ENCODE data around the gene DEXI. TPM values are rescaled to one million over a fixed set of nuclear protein-coding genes. Genes with fewer than 3 reads are reported as not detected.

Gene DEXI
- total and polyA plus RNA-seq, 2 of the 13 experiments (the other 11 are each of a cell fraction or from before 2014, with no cell fraction given) = 51.5 to 70.4 TPM

DNA sequence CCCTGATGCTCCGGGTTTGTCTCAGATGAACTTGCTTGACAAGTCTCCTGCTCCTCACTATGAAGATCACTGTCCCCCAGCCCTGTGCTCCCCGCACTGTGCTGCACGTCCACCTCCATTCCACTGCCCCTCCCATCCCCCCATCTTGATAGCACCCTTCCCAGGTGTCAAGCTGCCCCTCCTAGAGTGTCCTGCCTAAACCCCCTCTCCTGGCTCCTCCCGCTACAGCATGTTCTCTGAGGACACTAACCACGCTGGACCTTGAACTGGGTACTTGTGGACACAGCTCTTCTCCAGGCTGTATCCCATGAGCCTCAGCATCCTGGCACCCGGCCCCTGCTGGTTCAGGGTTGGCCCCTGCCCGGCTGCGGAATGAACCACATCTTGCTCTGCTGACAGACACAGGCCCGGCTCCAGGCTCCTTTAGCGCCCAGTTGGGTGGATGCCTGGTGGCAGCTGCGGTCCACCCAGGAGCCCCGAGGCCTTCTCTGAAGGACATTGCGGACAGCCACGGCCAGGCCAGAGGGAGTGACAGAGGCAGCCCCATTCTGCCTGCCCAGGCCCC, 18.5 kb downstream of the DEXI start (continued):
- TF ChIP-seq ZNF337 (CRISPR knock-in tag; IDR thresholded peaks at IDR 0.05; ENCODE audit: borderline replicate concordance, low read depth) (peak; percentile 28; the same call in 1 of the 2 replicates), FOXJ3 (CRISPR knock-in tag; IDR thresholded peaks at IDR 0.05; ENCODE audit: borderline replicate concordance) (no peak), ZBTB7B (CRISPR knock-in tag; IDR thresholded peaks at IDR 0.05) (no peak), MBNL3 (CRISPR knock-in tag; conservative IDR thresholded peaks at IDR 0.05) (no peak), TAF1 (CRISPR knock-in tag; IDR thresholded peaks at IDR 0.05) (no peak), ZNF670 (CRISPR knock-in tag; IDR thresholded peaks at IDR 0.05; ENCODE audit: borderline replicate concordance) (no peak), KLF9 (CRISPR knock-in tag; IDR thresholded peaks at IDR 0.05; ENCODE audit: low read depth) (no peak), ZNF552 (CRISPR knock-in tag; IDR thresholded peaks at IDR 0.05; ENCODE audit: borderline replicate concordance) (no peak), YY1 (IDR thresholded peaks at IDR 0.05; ENCODE audit: insufficient read depth, insufficient replicate concordance, low read depth, low read length) (no peak), KDM6A (CRISPR knock-in tag; IDR thresholded peaks at IDR 0.05; ENCODE audit: low read depth) (peak; percentile 79), MATR3 (CRISPR knock-in tag; IDR thresholded peaks at IDR 0.05) (no peak; the same call in 1 of the 2 replicates), ATF1 (CRISPR knock-in tag; IDR thresholded peaks at IDR 0.05) (no peak), LCORL (IDR thresholded peaks at IDR 0.05) (no peak), LCORL (CRISPR knock-in tag; IDR thresholded peaks at IDR 0.05) (peak; percentile 92; the same call in 1 of the 2 replicates), FOXK2 (IDR thresholded peaks at IDR 0.05) (no peak; the same call in 1 of the 2 replicates), TARDBP (CRISPR knock-in tag; IDR thresholded peaks at IDR 0.05) (peak; percentile 63; the same call in 1 of the 2 replicates), NRL (CRISPR knock-in tag; IDR thresholded peaks at IDR 0.05; ENCODE audit: borderline replicate concordance) (peak; percentile 73; the same call in 1 of the 2 replicates), FOXK1 (CRISPR knock-in tag; IDR thresholded peaks at IDR 0.05; ENCODE audit: borderline replicate concordance, low read depth) (peak; percentile 58; the same call in 1 of the 2 replicates), ZFP62 (CRISPR knock-in tag; IDR thresholded peaks at IDR 0.05) (no peak), HCFC1 (IDR thresholded peaks at IDR 0.05; ENCODE audit: low read depth, low read length) (no peak), ZNF788 (CRISPR knock-in tag; IDR thresholded peaks at IDR 0.05; ENCODE audit: borderline replicate concordance) (peak; percentile 50; the same call in 1 of the 2 replicates), SATB2 (CRISPR knock-in tag; IDR thresholded peaks at IDR 0.05) (no peak)
- TF ChIP-seq, protein P1, sequence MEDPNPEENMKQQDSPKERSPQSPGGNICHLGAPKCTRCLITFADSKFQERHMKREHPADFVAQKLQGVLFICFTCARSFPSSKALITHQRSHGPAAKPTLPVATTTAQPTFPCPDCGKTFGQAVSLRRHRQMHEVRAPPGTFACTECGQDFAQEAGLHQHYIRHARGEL (CRISPR knock-in tag; IDR thresholded peaks at IDR 0.05) = no peak
- TF ChIP-seq, protein P2, sequence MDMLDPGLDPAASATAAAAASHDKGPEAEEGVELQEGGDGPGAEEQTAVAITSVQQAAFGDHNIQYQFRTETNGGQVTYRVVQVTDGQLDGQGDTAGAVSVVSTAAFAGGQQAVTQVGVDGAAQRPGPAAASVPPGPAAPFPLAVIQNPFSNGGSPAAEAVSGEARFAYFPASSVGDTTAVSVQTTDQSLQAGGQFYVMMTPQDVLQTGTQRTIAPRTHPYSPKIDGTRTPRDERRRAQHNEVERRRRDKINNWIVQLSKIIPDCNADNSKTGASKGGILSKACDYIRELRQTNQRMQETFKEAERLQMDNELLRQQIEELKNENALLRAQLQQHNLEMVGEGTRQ (IDR thresholded peaks at IDR 0.05; ENCODE audit: low read depth, low read length) = no peak
- TF ChIP-seq, protein P2 (CRISPR knock-in tag; IDR thresholded peaks at IDR 0.05; ENCODE audit: borderline replicate concordance) = no peak
- TF ChIP-seq, protein P3, sequence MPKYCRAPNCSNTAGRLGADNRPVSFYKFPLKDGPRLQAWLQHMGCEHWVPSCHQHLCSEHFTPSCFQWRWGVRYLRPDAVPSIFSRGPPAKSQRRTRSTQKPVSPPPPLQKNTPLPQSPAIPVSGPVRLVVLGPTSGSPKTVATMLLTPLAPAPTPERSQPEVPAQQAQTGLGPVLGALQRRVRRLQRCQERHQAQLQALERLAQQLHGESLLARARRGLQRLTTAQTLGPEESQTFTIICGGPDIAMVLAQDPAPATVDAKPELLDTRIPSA (CRISPR knock-in tag; IDR thresholded peaks at IDR 0.05; ENCODE audit: borderline replicate concordance) = 0 out of 2 replicates have a peak, but pooled peaks have one; percentile 62
- TF ChIP-seq, protein P4, sequence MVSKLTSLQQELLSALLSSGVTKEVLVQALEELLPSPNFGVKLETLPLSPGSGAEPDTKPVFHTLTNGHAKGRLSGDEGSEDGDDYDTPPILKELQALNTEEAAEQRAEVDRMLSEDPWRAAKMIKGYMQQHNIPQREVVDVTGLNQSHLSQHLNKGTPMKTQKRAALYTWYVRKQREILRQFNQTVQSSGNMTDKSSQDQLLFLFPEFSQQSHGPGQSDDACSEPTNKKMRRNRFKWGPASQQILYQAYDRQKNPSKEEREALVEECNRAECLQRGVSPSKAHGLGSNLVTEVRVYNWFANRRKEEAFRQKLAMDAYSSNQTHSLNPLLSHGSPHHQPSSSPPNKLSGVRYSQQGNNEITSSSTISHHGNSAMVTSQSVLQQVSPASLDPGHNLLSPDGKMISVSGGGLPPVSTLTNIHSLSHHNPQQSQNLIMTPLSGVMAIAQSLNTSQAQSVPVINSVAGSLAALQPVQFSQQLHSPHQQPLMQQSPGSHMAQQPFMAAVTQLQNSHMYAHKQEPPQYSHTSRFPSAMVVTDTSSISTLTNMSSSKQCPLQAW (CRISPR knock-in tag; IDR thresholded peaks at IDR 0.05) = peak; percentile 94
